SU-DHL-6 (cell line): Measurements from ENCODE around the gene LARP6.

Source experiments
- H2AFZ ChIP-seq: fragments of 200-600 bp; sonication (generic); 2 replicates; pipeline ENCODE4 v1.6.1; 2014; ENCODE audit warnings: low read depth, mild to moderate bottlenecking, moderate library complexity, mixed read lengths, antibody characterized with exemption, low read length; ENCODE audit not compliant: severe bottlenecking
- H3F3A ChIP-seq: fragments of 200-600 bp; shearing (Covaris generic); 2 replicates; pipeline ENCODE4 v1.6.0; 2016; ENCODE audit warnings: antibody characterized with exemption, mild to moderate bottlenecking; ENCODE audit not compliant: insufficient read depth
- H3K27ac ChIP-seq: fragments of 200-600 bp; sonication (generic); 2 replicates; pipeline ENCODE4 v1.5.1; 2016; ENCODE audit warnings: low read depth, mild to moderate bottlenecking, low read length, moderate library complexity, mixed read lengths
- H3K27me3 ChIP-seq: fragments of 200-600 bp; sonication (generic), shearing (Covaris generic); 2 replicates; pipeline ENCODE4 v1.6.0; 2014; ENCODE audit warnings: mild to moderate bottlenecking, low read length
- H3K36me3 ChIP-seq: fragments of 200-600 bp; sonication (generic); 2 replicates; pipeline ENCODE4 v1.6.1; 2014; ENCODE audit warnings: mild to moderate bottlenecking, low read length, mixed read lengths
- H3K4me2 ChIP-seq: fragments of 300-600, 200-600 bp; shearing (Covaris generic), sonication (generic); 2 replicates; pipeline ENCODE4 v1.6.0; 2014; ENCODE audit warnings: low read length, low read depth, mild to moderate bottlenecking; ENCODE audit not compliant: poor library complexity, severe bottlenecking
- H3K4me3 ChIP-seq: fragments of 200-600 bp; sonication (generic); 2 replicates; pipeline ENCODE4 v1.5.1; 2014; ENCODE audit warnings: antibody characterized with exemption, low read length, mild to moderate bottlenecking, mixed read lengths; ENCODE audit not compliant: insufficient read depth, poor library complexity, severe bottlenecking
- H3K79me2 ChIP-seq: fragments of 200-600 bp; sonication (generic); 2 replicates; pipeline ENCODE4 v1.6.1; 2014; ENCODE audit warnings: mild to moderate bottlenecking, low read length, moderate library complexity; ENCODE audit not compliant: insufficient read depth
- H3K9ac ChIP-seq: fragments of 200-600 bp; sonication (generic); 2 replicates; pipeline ENCODE4 v1.7.0; 2014; ENCODE audit warnings: mild to moderate bottlenecking, low read length
- H3K9me2 ChIP-seq: fragments of 200-600 bp; sonication (generic); replicated peaks from 2 replicates; pipeline ENCODE4 v1.6.1; 2014; ENCODE audit warnings: low read length; ENCODE audit not compliant: insufficient read depth
- H3K9me3 ChIP-seq: fragments of 200-600 bp; sonication (generic); 2 replicates; pipeline ENCODE4 v1.6.1; 2014; ENCODE audit warnings: low read length, mixed read lengths; ENCODE audit not compliant: insufficient read depth
- H4K20me1 ChIP-seq: fragments of 200-600 bp; sonication (generic); 2 replicates; pipeline ENCODE4 v1.6.1; 2014; ENCODE audit warnings: low read depth, mild to moderate bottlenecking, antibody characterized with exemption, low read length, moderate library complexity, mixed read lengths
- CTCF ChIP-seq: fragments of 200-600 bp; sonication (generic); IDR thresholded peaks from one replicate; pipeline ENCODE4 v1.5.1; 2017; ENCODE audit warnings: antibody characterized with exemption, mild to moderate bottlenecking, low read length, moderate library complexity; ENCODE audit not compliant: insufficient read depth, poor library complexity, severe bottlenecking
- EZH2phosphoT487 ChIP-seq: fragments of 200-600 bp; sonication (generic), shearing (Covaris generic); conservative IDR thresholded peaks from 2 replicates; pipeline ENCODE4 v1.6.1; 2018; ENCODE audit warnings: mild to moderate bottlenecking, antibody characterized with exemption, low read length, moderate library complexity, mixed read lengths

LARP6 gene

DNA sequence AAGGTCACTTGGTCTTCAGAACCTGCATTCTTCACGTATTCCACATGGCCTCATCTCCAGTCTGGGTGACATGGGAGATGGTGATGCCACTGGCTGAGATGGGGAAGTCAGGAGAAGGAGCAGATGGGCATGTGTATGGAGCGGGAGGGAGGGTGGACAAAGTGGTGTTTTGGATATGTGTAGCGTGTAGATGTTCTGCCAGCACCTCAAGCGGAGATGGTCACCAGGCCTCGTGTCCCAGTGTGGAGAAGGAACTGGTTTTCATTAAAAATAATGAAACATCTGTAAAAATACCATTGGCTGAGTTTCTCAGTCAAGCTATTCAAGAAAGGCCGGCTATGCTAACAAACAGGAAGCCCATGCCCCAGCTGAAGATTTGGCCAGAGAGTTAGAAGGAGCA, 26.2 kb downstream of the LARP6 start:
- Histone ChIP-seq H3K79me2 (no peaks in the 10 kb centered on the region), H3K9ac (no peak overlapping the region), H3K4me2 (no peak overlapping the region), H2AFZ (no peak overlapping the region), H3F3A (no peaks in the 10 kb centered on the region), H4K20me1 (no peaks in the 10 kb centered on the region), H3K9me3 (no peaks in the 10 kb centered on the region), H3K4me3 (no peak overlapping the region), H3K27me3 (no peaks in the 10 kb centered on the region), H3K36me3 (no peaks in the 10 kb centered on the region), H3K27ac (no peak overlapping the region), H3K9me2 (no peaks in the 10 kb centered on the region)
- TF ChIP-seq CTCF (no peak), EZH2phosphoT487 (no peak)

DNA sequence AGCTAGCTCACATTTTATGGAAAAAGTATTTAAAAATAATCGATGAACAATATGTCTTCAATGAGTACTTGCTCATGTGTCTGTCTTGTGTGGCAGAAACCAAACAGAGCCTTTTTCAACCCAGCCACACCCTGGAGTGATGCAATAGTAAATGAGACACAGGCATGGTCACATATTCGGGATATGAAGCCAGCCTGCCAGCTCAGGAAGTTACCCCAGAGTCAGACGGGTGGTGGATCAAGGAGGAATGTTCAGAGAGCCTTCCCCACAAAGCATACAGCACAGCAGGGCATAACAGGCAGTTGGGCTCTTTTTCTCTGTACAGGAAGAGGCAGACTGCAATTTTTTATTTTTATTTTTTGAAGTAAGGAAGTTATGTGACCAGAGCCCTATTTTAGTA, 27.3 kb downstream of the LARP6 start:
- Histone ChIP-seq H3K9me2 (no peaks in the 10 kb centered on the region), H3K27me3 (no peaks in the 10 kb centered on the region), H3K36me3 (no peaks in the 10 kb centered on the region), H3K9me3 (no peaks in the 10 kb centered on the region), H3K4me3 (no peak overlapping the region), H3K9ac (no peak overlapping the region), H4K20me1 (no peaks in the 10 kb centered on the region), H3K79me2 (no peaks in the 10 kb centered on the region), H3K27ac (no peak overlapping the region), H3K4me2 (no peak overlapping the region), H2AFZ (no peak overlapping the region), H3F3A (no peaks in the 10 kb centered on the region)
- TF ChIP-seq EZH2phosphoT487 (no peak), CTCF (no peak)

GRCh38 chr15:70825841-70826240, 28.1 kb downstream of the LARP6 start:
- Histone ChIP-seq H3F3A (no peaks in the 10 kb centered on the region), H3K36me3 (no peaks in the 10 kb centered on the region), H2AFZ (no peak overlapping the region), H3K27ac (no peak overlapping the region), H3K4me3 (no peak overlapping the region), H3K9ac (no peak overlapping the region), H3K79me2 (no peaks in the 10 kb centered on the region), H3K9me3 (no peaks in the 10 kb centered on the region), H3K9me2 (no peaks in the 10 kb centered on the region), H3K4me2 (no peak overlapping the region), H4K20me1 (no peaks in the 10 kb centered on the region), H3K27me3 (no peaks in the 10 kb centered on the region)
- no peak for TF ChIP-seq EZH2phosphoT487
- no peak for TF ChIP-seq CTCF
